SIG-M5 treated with dmso at 0.1 percent for 504 hours (cell line): ENCODE data around the gene CAMTA1.

Source experiments
- DNase-seq: peaks from one replicate; lab custom pipeline; 2025; ENCODE audit not compliant: unreplicated experiment; lab: John Stamatoyannopoulos, UW

CAMTA1 gene

GRCh38 chr1:7476861-7477547 lies 691.8 kb downstream of the CAMTA1 start:
- DNase-seq, result no peak

- DNase-seq, result no peak
Observed at GRCh38 chr1:7477593-7477992, 692.3 kb downstream of the CAMTA1 start.

- DNase-seq, result no peak
Observed at GRCh38 chr1:7478142-7478790, 693.0 kb downstream of the CAMTA1 start.

- no peak for DNase-seq
Observed at GRCh38 chr1:7478809-7479499, 693.7 kb downstream of the CAMTA1 start.

GRCh38 chr1:7479571-7479970 lies 694.3 kb downstream of the CAMTA1 start:
- no peak for DNase-seq

GRCh38 chr1:7481194-7481593 lies 695.9 kb downstream of the CAMTA1 start:
- no peak for DNase-seq

- no peak for DNase-seq
Observed at GRCh38 chr1:7482077-7482476, 696.8 kb downstream of the CAMTA1 start.

- DNase-seq, result no peak
Observed at GRCh38 chr1:7482772-7483495, 697.7 kb downstream of the CAMTA1 start.

GRCh38 chr1:7483634-7484383 lies 698.6 kb downstream of the CAMTA1 start:
- DNase-seq, result no peak

GRCh38 chr1:7485086-7485780 lies 700.0 kb downstream of the CAMTA1 start:
- DNase-seq, result no peak

GRCh38 chr1:7485826-7486225 lies 700.6 kb downstream of the CAMTA1 start:
- DNase-seq, result no peak

- no peak for DNase-seq
Observed at GRCh38 chr1:7487766-7488474, 702.7 kb downstream of the CAMTA1 start.

GRCh38 chr1:7488475-7488842 lies 703.2 kb downstream of the CAMTA1 start:
- no peak for DNase-seq

- no peak for DNase-seq
Observed at GRCh38 chr1:7489586-7489985, 704.3 kb downstream of the CAMTA1 start.

GRCh38 chr1:7490576-7490975 lies 705.3 kb downstream of the CAMTA1 start:
- no peak for DNase-seq

- DNase-seq, result no peak
Observed at GRCh38 chr1:7491109-7491817, 706.0 kb downstream of the CAMTA1 start.

- no peak for DNase-seq
Observed at GRCh38 chr1:7491818-7492173, 706.5 kb downstream of the CAMTA1 start.

- no peak for DNase-seq
Observed at GRCh38 chr1:7493711-7494454, 708.6 kb downstream of the CAMTA1 start.
